HG03060 (cell line): Measurements from ENCODE around the gene MAP3K15.
"Not testable (repeated sequence)": the region's sequence is repeated elsewhere in the genome, so short reads cannot be mapped to it uniquely, and the experiment has no call there.

Experiments used
- ATAC-seq: cut with Tn5 transposase; IDR thresholded peaks from one replicate; pipeline ENCODE4 v1.9.1; 2021; ENCODE audit warnings: low read depth, moderate number of reproducible peaks; ENCODE audit not compliant: unreplicated experiment

MAP3K15 gene

GRCh38 chrX:19440713-19441112, 74.6 kb downstream of the MAP3K15 start:
- ATAC-seq = no peak

GRCh38 chrX:19422661-19423060, 92.6 kb downstream of the MAP3K15 start:
- ATAC-seq = not testable (repeated sequence)

GRCh38 chrX:19410259-19410658, 105.0 kb downstream of the MAP3K15 start:
- no peak for ATAC-seq

- ATAC-seq = no peak
These were observed 111.6 kb downstream of the MAP3K15 start for GRCh38 chrX:19403696-19404095.

GRCh38 chrX:19392703-19393102, 122.6 kb downstream of the MAP3K15 start:
- ATAC-seq = no peak

GRCh38 chrX:19392078-19392477, 123.2 kb downstream of the MAP3K15 start:
- ATAC-seq = no peak

- ATAC-seq = no peak
These were observed 126.0 kb downstream of the MAP3K15 start for GRCh38 chrX:19389227-19389845.

- ATAC-seq = no peak
These were observed 126.6 kb downstream of the MAP3K15 start for GRCh38 chrX:19388741-19389140.

GRCh38 chrX:19388064-19388679, 127.1 kb downstream of the MAP3K15 start:
- no peak for ATAC-seq

GRCh38 chrX:19386679-19387078, 128.6 kb downstream of the MAP3K15 start:
- no peak for ATAC-seq

GRCh38 chrX:19382555-19383145, 132.7 kb downstream of the MAP3K15 start:
- no peak for ATAC-seq

- ATAC-seq = no peak
These were observed 134.0 kb downstream of the MAP3K15 start for GRCh38 chrX:19381326-19381725.

GRCh38 chrX:19377799-19378198, 137.5 kb downstream of the MAP3K15 start:
- ATAC-seq = no peak

GRCh38 chrX:19375546-19375945, 139.8 kb downstream of the MAP3K15 start:
- ATAC-seq = no peak

- ATAC-seq = no peak
These were observed 141.9 kb downstream of the MAP3K15 start for GRCh38 chrX:19373351-19373891.

- no peak for ATAC-seq
These were observed 142.6 kb downstream of the MAP3K15 start for GRCh38 chrX:19372547-19373331.

GRCh38 chrX:19372170-19372546, 143.2 kb downstream of the MAP3K15 start:
- no peak for ATAC-seq

GRCh38 chrX:19370061-19370460, 145.2 kb downstream of the MAP3K15 start:
- ATAC-seq = no peak

- ATAC-seq = no peak
These were observed 146.7 kb downstream of the MAP3K15 start for GRCh38 chrX:19368576-19368975.

GRCh38 chrX:19361701-19362100, 153.6 kb downstream of the MAP3K15 start:
- no peak for ATAC-seq

- ATAC-seq = no peak
These were observed 154.4 kb downstream of the MAP3K15 start for GRCh38 chrX:19360903-19361302.
